ENCODE results near the gene CALY. TPM values are rescaled to one million over a fixed set of nuclear protein-coding genes. Genes with fewer than 3 reads are reported as not detected.
A peak's percentile ranks its signal among the peaks of the same experiment; 100 is the strongest.
"Not testable (repeated sequence)": the region's sequence is repeated elsewhere in the genome, so short reads cannot be mapped to it uniquely, and the experiment has no call there.

The CALY gene, protein sequence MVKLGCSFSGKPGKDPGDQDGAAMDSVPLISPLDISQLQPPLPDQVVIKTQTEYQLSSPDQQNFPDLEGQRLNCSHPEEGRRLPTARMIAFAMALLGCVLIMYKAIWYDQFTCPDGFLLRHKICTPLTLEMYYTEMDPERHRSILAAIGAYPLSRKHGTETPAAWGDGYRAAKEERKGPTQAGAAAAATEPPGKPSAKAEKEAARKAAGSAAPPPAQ
- total RNA-seq = not detected
- long read RNA-seq = 0 reads

DNA sequence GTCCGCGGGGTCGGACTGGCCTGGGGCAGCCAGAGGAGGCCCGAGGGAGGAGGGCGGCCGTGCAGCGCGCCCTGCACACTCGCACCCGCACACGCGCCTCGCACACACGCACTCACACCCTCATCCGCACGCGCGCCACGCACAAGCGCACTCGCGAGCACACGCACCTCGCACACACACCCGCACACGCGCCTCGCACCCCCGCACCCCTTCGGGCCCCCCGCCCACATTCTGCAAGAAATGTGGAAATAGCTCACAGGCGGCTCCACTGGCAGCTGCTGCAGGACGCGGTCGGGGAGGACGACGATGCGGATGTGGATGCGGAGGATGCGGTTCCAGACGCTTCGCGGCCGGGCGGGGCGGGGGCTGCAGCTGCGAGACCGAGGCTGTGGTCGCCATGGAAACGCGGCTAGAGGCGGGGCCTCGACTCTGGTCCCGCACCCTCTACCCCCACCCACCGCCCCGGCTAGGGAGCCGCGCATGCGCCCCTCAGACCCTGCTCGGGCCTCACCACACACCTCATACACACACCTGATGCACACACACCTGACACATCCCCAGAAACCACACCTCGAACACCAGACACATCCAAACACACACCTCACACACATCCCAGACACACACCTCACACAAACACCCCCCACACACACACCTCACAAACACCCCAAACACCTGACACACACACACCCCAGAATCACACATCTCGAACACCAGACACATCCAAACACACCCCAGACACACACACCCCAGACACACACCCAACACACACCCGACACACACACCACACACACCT, at the start of gene CALY:
TSS of gene CALY (minus strand) at position 320 of the 793 bp plus-strand sequence. CDS start 7,907 bp downstream, outside the sequence.
- no peak for DNase-seq (ENCODE audit: low spot score)

DNA sequence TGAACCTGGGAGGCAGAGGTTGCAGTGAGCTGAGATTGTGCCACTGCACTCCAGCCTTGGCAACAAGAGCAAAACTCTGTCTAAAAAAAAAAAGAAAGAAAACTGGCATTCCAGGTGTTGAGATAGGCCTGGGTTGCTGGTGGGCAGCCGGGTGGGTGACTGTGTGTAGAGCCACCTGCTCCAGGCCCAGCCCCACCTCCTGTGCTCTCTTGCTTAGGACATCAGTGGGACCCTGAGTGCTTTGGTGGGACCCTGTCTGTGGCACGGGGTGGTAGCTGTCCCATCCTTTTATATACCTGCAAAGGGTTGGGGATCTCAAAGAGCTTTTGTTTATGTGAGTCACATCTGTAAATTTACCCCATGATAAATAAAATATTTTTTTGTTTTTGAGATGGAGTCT, 48.5 kb upstream of the CALY start:
- DNase-seq (ENCODE audit: low spot score) = no peak

DNA sequence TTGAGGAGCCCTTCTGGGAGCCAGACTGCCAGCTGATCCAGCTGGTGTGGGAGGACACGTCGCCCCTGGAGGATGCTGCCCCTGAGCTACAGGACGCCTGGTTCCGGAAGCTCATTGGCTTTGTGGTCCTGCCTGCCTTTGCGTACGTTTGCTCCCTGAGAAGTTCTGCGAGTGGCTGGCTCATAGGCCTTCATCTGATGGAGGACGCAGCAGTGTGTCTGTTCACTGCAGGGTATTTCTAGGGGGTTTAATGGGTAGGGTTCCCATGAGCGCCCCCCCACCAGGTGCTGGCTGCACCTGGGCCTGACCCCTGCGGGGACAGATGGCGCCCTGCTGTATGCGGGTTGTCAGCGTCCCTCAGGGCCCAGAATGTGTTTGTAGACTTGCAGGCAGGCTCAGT, 47.4 kb upstream of the CALY start:
- no peak for DNase-seq (ENCODE audit: low spot score)

DNA sequence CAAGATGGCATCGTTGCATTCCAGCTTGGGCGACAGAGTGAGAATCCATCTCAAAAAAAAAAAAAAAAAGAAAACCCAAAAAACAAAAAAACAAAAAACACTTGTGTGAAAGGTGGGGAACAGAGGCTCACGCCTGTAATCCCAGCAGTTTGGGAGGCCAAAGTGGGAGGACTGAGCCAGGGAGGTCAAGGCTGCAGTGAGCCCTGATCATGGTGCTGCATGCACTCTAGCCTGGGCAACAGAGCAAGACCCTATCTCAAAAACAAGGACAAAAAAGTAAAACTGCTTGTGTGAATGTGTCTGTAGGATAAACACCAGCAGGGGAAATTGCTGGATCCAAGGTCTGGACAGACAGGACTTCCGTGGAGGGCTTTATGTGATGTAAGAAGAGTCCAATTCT, 46.9 kb upstream of the CALY start:
- no peak for DNase-seq (ENCODE audit: low spot score)

DNA sequence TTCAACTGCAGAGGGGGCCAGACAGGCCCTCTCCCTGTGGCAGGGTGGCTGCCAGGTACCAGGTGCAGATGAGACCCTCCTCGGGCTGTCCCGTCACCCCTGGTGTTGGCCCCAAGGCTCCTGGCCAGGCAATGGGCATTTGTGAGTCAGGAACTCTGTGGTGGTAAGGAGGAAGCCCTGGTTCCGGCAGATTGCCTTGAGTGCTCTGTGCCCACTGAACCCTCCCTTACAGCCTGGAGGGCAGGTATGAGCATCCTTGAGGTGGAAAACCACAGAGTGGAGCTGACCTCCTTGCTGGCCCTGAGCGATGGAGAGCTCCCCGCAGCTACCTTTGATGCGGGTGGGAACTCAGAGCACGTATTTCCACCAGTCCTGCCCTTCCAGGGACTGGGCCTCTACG, 44.3 kb upstream of the CALY start:
- no peak for DNase-seq (ENCODE audit: low spot score)

DNA sequence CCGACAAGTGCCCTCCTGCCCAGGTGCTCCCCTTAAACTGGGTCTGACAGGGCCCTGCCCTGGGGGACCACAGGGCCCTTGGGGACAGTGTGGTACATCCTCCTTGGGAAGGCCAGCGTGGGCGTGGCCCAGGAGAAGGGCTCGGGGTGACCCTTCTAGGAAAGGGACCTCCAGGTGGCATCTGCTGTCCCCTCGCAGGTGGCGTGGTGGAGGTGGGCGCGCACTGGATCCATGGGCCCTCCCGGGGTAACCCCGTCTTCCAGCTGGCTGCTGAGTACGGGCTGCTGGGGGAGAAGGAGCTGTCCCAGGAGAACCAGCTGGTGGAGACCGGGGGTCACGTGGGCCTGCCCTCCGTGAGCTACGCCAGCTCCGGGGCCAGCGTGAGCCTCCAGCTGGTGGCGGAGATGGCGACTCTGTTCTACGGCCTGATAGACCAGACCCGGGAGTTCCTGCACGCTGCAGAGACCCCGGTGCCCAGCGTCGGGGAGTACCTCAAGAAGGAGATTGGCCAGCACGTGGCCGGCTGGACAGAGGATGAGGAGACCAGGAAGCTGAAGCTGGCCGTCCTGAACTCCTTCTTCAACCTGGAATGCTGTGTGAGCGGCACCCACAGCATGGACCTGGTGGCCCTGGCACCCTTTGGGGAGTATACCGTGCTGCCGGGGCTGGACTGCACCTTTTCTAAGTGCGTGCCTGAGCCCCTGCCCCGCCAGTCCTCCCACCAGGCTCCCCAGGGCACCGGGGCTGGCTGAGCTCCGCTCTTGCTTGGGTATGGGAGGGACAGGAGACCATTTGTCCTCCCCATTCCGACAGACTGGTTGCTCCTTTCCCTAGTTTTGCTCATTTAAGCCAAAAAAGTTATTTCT, 43.3 kb upstream of the CALY start:
- DNase-seq (ENCODE audit: low spot score) = no peak

DNA sequence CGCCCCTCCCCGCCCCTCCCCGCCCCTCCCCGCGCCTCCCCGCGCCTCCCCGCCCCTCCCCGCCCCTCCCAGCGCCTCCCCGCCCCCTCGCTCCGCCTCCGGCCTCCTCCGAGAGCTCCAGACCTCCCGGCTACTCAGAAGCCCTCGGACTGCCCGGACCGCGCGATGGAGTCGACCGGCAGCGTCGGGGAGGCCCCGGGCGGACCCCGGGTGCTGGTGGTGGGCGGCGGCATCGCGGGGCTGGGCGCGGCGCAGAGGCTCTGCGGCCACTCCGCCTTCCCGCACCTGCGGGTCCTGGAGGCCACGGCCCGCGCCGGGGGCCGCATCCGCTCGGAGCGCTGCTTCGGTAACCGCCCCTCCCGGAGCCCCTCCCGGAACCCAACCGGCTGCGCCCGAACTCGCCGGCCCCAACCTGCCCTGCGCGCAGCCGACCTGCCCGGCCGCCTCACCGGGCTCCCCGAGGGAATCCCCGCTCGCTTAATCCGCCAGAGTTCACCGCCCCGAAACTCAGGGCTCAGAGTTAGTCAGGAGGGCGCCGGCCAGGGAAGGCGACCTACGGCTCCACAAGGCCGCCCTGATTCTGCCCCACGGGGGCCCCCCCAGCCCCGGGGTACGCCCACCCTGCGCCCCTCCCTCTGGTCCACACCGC, 42.6 kb upstream of the CALY start, which contains the start of gene PAOX:
TSS of gene PAOX (plus strand) at position 111 of the 649 bp plus-strand sequence. CDS start at position 166, 55 bp downstream.
- DNase-seq (ENCODE audit: low spot score) = no peak

DNA sequence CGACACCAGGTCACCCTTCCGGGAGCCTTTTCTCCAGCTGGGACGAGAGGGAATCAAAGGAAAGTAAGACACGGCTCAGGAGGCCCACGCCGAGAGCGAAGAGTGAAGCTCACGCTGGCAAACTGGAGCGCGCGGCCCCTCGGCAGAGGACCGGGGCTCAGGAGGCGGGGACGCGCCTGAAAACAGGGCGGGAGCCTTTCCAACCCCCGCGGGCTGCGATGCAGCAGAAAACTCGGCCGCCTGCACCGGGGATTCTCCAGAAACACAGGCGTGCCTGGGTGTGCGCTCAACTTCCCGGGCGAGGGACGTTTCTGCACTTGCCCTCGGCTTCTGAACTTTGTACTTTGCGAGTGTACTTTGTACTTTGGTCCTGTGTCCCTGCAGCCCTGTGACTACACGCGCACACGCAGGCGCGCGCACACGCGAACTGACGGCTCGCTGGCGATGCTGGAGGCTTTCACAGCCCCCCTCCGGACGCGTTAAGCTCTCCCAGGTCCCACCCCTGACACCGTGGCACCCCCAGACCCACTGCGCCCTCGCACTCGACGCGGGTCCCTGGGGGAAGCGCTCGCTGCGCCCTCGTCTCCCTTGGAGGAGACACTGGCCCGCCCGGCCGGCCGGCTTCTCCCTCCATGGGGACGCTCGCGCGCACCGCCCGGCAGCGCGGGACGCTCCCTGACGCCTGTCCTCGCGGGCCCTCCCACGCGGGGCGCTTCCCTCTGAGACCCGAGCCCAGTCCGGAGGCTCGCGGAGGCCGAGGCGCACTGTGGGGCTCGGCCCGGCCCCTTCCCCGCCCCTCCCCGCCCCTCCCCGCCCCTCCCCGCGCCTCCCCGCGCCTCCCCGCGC, 41.8 kb upstream of the CALY start:
- DNase-seq (ENCODE audit: low spot score) = no peak

DNA sequence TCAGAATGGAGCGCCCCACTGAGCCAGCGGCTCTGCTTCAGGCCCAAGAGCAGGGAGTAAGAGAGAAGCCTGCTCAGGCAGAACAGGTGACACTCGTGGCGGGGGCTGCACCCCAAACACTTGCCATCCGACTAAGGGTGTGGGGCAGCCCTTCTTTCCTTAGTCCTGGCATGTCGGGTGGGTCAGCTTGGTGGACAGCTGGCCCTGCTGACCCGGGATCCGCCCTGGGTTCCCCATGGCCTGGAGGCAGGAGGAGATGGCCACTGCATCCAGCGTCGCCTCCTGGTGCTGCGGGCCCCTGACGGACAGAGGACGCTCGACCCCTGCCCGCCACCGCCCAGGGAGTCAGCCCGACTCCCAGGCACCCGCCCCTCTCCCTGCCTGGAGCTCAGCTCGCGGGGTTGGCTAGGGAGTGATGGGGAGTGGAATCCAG, 41.1 kb upstream of the CALY start:
- DNase-seq (ENCODE audit: low spot score) = no peak

DNA sequence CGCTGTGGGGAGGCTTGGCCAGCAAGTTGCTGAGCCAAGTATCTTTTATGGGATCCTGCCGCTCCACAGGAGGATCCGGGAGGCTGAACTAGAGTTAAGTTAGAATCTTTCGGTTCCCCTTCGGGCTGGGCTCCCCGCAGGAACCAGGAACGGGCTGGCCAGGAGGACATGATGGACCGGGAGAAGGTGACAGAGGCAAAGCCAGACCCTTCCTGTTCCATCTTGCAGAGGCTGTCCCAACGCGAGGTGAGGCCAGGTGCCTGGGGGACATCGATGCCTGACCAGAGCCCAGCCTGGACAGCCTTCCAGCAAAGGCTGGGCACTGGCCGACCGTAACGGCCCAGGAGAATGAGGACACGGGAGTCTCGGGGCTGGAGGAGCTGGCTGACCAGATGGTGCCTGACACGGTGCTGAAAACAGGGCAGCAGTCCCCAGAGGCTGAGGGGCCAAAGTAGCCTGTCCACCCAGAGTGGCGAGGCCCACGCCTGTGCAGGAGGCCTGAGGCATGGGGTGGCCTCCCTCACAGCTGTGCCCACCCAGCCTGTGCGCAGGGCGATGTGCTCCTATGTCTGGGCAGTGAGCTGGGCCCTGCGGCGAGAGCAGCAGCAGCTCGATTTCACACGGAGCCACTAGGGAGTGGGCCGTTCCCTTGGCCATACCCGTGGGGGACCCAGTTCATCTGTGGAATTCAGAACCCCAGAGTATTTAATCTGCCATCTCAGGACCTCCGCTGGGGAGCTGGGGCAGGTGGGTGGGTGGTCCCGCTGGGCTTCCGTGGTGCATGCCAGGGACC, 40.5 kb upstream of the CALY start:
- no peak for DNase-seq (ENCODE audit: low spot score)

DNA sequence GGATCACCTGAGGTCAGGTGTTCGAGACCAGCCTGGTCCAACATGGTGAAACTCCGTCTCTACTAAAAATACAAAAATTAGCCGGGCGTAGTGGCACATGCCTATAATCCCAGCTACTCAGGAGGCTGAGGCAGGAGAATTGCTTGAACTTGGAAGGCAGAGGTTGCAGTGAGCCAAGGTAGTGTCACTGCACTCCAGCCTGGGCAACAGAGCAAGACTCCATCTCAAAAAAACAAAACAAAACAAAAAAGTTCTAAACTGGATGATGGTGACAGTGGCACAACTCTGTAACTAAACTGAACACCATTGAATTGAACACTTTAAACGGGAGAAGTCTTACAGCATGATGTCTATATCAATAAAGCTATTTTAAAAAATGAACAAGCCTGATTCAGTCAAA, 39.5 kb upstream of the CALY start:
- not testable (repeated sequence) for DNase-seq (ENCODE audit: low spot score)

DNA sequence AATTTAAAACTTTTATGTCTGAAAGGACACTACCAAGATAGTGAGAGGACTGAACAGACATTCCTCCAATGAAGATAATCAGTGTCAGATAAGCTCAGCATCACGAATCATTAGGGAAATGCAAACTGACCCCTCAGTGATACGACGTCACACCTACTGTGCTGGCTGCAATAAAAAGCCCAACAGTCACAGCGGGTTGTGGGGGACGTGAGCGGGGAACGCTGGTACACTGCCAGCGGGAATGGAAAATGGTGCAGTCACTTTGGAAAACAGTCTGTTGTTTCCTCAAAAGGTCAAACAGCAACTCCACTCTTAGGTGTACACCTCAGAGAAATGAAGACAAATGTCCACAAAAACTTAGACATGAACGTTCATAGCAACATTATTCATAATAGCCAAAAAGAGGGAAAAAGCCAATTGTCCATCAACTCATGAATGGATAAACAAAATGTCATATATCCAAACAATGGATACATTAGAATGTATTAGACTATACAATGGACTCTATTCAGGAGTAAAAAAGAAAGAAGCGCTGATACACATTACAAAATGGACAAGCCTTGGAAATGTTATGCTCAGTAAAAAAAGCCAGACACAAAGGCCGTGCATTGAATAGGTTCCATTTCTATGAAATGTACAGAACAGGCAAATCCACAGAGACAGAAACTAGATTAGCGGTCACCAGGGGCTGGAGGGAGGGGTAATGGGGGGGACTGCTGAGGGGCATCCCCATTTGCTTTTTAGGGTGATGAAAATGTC, 38.8 kb upstream of the CALY start:
- DNase-seq (ENCODE audit: low spot score) = no peak

DNA sequence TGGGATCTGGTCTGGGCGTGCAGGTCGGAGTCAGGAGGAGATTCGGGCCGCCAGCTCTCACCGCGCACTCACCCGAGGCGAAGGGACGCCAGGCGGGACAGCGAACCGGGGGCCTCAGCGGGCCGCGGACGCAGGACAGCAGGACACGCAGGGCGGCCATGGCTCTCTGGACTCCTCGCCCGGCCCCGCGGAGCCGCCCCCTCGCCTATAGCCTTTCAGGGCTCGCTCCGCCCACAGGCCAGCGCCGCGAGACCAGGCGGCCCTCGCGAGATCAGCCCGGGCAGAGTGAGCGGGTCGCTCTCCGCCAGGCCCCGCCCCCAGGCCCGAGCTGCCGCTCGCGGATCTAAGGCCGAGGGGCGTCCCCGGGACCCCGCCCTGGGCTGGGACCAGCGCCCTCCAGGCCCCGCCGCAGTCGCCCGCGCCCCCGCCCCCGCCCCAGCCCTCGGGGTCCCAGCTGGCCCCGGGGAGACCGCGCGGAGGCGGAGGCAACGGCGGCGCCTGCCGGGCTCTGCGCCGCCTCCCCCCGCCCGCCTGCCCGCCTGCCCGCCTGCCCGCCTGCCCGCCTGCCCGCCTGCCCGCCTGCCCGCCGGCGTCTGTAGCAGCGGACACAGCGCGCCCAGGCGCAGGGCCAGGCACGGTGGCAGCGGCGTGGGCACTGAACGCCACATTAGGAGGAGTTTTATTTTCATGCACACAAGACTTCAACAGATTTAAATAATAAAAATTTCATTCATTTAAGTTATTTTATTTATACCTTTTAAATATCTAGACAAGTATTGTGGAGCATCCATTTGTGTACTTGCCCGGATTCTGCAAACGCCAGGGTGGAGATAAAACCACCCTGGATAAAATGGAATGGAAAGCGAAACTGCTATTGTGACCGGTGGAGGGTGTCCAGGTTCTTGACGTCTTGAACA, 36.7 kb upstream of the CALY start, which contains the start of gene ECHS1:
TSS of gene ECHS1 (minus strand) at position 181 of the 917 bp plus-strand sequence. CDS start at position 160, 21 bp downstream.
- peak; percentile 99 for DNase-seq (ENCODE audit: low spot score)

DNA sequence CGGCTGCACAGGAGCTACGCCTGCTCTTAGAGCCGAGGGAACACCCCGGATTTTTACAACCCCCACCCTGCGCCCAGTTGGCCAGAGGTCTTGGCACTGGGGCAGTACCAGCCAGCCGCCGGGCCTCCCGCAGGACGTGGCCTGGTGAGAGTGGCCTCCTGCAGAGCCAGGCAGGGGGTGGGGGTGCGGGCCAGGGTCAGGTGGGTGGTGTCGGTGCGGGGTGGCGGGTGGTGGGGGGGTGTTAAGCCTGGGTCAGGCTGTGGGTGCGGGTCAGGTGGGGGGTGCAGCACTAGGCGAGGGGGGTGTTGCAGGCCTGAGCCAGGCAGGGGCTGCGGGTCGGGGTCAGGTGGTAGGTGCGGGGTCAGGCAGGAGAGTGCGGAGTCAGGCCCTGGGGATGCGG, 35.8 kb upstream of the CALY start:
- DNase-seq (ENCODE audit: low spot score) = no peak

DNA sequence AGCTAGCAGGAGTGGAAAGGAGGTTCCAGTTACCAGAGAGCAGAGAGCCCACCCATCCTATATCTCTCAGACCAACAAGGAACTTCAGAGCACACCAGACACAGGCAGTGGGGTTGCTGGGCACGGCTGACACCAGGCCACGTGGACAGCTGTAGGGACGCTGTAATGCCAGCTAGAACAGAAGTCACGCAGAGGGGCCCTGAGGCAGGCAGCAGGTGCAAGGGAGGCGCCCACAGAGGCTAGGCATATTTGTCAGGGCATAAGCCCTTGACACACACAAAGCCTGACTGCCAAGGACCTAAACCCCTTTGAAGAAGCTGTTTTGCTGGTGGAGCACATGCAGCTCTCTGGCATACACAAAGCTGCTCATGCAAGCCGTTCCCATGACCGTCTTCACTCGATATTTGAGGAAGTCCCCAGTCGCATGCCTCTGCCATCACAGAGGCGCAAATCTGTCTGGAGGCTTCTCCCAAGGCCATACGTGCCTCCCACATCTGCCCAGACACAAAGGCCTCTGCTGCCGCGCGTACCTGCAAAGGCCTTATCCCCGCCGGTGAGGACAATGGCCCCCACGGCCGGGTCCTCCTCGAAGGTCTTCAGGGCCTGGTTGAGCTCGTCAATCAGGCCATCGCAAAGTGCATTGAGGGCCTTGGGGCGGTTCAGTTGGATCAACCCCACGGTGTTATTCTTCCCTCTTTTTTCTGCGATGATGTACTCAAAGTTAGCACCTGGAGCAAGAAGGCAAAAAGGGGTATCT, 33.5 kb upstream of the CALY start:
- no peak for DNase-seq (ENCODE audit: low spot score)

DNA sequence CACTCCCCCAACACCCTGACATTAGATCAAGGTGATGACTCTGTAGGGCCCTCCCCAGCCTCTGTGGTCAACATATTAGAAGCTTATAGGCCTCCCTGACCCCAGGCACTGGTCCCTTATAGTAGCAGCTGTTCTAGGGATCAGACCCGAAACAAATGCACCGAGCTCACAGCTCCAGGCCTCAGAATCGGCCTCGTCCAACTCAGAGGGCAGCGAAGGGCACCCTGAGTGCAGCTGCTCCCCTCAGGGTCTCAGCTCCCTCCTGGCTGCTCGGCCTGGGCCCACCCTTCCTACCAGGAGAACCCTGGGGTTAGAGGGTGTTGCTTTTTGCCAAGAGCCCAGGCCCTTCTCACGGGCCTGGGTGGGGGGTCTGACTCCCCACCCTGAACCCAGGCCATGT, 31.5 kb upstream of the CALY start:
- no peak for DNase-seq (ENCODE audit: low spot score)

DNA sequence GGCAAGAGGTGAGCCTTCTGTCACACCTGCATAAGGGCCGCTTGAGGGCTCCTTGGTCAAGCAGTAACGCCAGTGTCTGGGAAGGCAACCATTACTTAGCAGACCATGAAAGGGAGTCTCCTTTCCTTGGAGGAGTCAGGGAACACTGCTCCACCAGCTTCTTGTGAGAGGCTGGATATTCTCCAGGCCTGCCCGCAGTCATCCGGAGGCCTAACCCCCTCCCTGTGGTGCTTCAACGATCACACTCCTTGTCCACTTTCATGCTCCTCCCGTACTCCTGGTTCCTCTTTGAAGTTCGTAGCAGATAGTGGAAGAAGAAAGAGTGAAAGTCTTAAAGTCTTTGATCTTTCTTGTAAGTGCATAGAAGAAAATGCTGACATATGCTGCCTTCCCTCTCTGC, 30.8 kb upstream of the CALY start:
- DNase-seq (ENCODE audit: low spot score) = not testable (repeated sequence)

Data from mesenteric fat pad (tissue), 1 donor.